WTC11 (cell line): ENCODE measurements around the gene HS6ST1. TPM values are rescaled to one million over a fixed set of nuclear protein-coding genes. Genes with fewer than 3 reads are reported as not detected.

ENCODE experiments used
- ATAC-seq: fragments of 200-7000 bp; cut with Tn5 transposase; 2 replicates; pipeline ENCODE4 v1.10.0; 2021; ENCODE audit warnings: mild to moderate bottlenecking, moderate library complexity
- CTCF ChIA-PET: fragments of 300-600 bp; sonication (Branson Sonifier 250); formaldehyde crosslinking; loops from one replicate; lab custom pipeline; 2021; ENCODE audit warnings: antibody characterized with exemption; lab: Charles Lee
- POLR2A ChIA-PET: fragments of 350-600 bp; sonication (Branson Sonifier 250); formaldehyde crosslinking; loops from one replicate; lab custom pipeline; 2021; ENCODE audit warnings: antibody characterized with exemption; lab: Charles Lee
- DNase-seq: peaks from one replicate; pipeline ENCODE4 v3.0.0; 2021; ENCODE audit warnings: low spot score
- H3K27ac Mint-ChIP-seq: 2 replicates; pipeline ENCODE4 v1.8.0; 2021; ENCODE audit warnings: mixed read lengths
- H3K27me3 Mint-ChIP-seq: 2 replicates; pipeline ENCODE4 v1.8.0; 2021; ENCODE audit warnings: low read depth, mild to moderate bottlenecking, moderate library complexity, mixed read lengths
- H3K36me3 Mint-ChIP-seq: 2 replicates; pipeline ENCODE4 v1.8.0; 2021; ENCODE audit warnings: mixed read lengths
- H3K4me1 Mint-ChIP-seq: 2 replicates; pipeline ENCODE4 v1.8.0; 2022; ENCODE audit warnings: mixed read lengths
- H3K4me3 Mint-ChIP-seq: 2 replicates; pipeline ENCODE4 v1.8.0; 2021; ENCODE audit warnings: mild to moderate bottlenecking, moderate library complexity, mixed read lengths
- H3K9me3 Mint-ChIP-seq: 2 replicates; pipeline ENCODE4 v1.8.0; 2021; ENCODE audit warnings: mixed read lengths
- AR ChIP-seq: fragments of 250-450 bp; sonication (Bioruptor Pico); IDR thresholded peaks from 2 replicates; pipeline ENCODE4 v1.9.0; 2021; ENCODE audit warnings: mild to moderate bottlenecking
- CDX4 ChIP-seq: fragments of 250-450 bp; sonication (Bioruptor Pico); IDR thresholded peaks from 2 replicates; pipeline ENCODE4 v1.9.0; 2021; ENCODE audit warnings: moderate library complexity, mild to moderate bottlenecking, inconsistent platforms, borderline replicate concordance
- ESRRA ChIP-seq: sonication (generic); formaldehyde crosslinking; IDR thresholded peaks from 2 replicates; pipeline ENCODE4 v1.8.1; 2022; ENCODE audit warnings: mild to moderate bottlenecking, missing genetic modification reagents, borderline replicate concordance
- ETV6 ChIP-seq: sonication (generic); formaldehyde crosslinking; IDR thresholded peaks from 2 replicates; pipeline ENCODE4 v1.8.1; 2022; ENCODE audit warnings: mild to moderate bottlenecking, missing genetic modification reagents
- GTF2I ChIP-seq: fragments of 250-450 bp; sonication (Bioruptor Pico); conservative IDR thresholded peaks from 2 replicates; pipeline ENCODE4 v1.4.0; 2021; ENCODE audit warnings: mild to moderate bottlenecking
- MYBL2 ChIP-seq: sonication (generic); formaldehyde crosslinking; IDR thresholded peaks from 2 replicates; pipeline ENCODE4 v1.8.1; 2023; ENCODE audit warnings: mild to moderate bottlenecking, moderate library complexity, missing genetic modification reagents
- NFATC4 ChIP-seq: fragments of 250-450 bp; sonication (Bioruptor Pico); IDR thresholded peaks from 2 replicates; pipeline ENCODE4 v1.9.0; 2021; ENCODE audit warnings: mild to moderate bottlenecking
- PREB ChIP-seq: sonication (generic); formaldehyde crosslinking; IDR thresholded peaks from 2 replicates; pipeline ENCODE4 v1.8.1; 2022; ENCODE audit warnings: mild to moderate bottlenecking, missing genetic modification reagents, moderate library complexity, borderline replicate concordance
- SOX15 ChIP-seq: fragments of 250-450 bp; sonication (Bioruptor Pico); IDR thresholded peaks from 2 replicates; pipeline ENCODE4 v1.9.0; 2021; ENCODE audit warnings: mild to moderate bottlenecking
- ZNF138 ChIP-seq: sonication (generic); formaldehyde crosslinking; conservative IDR thresholded peaks from 2 replicates; pipeline ENCODE4 v1.8.1; 2022; ENCODE audit warnings: mild to moderate bottlenecking, moderate library complexity, missing genetic modification reagents
- ZNF232 ChIP-seq: sonication (generic); formaldehyde crosslinking; IDR thresholded peaks from 2 replicates; pipeline ENCODE4 v1.8.0; 2022; ENCODE audit warnings: mild to moderate bottlenecking, missing genetic modification reagents
- ZNF263 ChIP-seq: sonication (generic); formaldehyde crosslinking; IDR thresholded peaks from 2 replicates; pipeline ENCODE4 v1.8.1; 2022; ENCODE audit warnings: low read depth, mild to moderate bottlenecking, moderate library complexity, missing genetic modification reagents
- total RNA-seq: library from RNA; stranded (reverse); gene quantifications from 3 replicates; pipeline ENCODE4 v1.2.3, GENCODE V29; 2021

The HS6ST1 gene
- total RNA-seq, 1 experiment from 2014 or later: 55.5 TPM

- POLR2A ChIA-PET: no interaction called here
- DNase-seq: no peak
- peaks cover 38% of the 10 kb centered on the region for H3K4me1 Mint-ChIP-seq
- no peak for ATAC-seq
- no peak overlapping the region for H3K27ac Mint-ChIP-seq
- CTCF ChIA-PET: no interaction called here
- 0 out of 2 replicates have a peak, but pooled peaks cover 2% of the 10 kb centered on the region for H3K36me3 Mint-ChIP-seq
- H3K4me3 Mint-ChIP-seq: no peak overlapping the region
- peak; percentile 8; the same call in 1 of the 2 replicates for TF ChIP-seq ESRRA (CRISPR knock-in tag)
- TF ChIP-seq PREB (CRISPR knock-in tag): no peak
- TF ChIP-seq GTF2I (CRISPR knock-in tag): no peak
- no peaks in the 10 kb centered on the region for H3K9me3 Mint-ChIP-seq
- no peaks in the 10 kb centered on the region for H3K27me3 Mint-ChIP-seq
These were observed 32.5 kb downstream of the HS6ST1 start for GRCh38 chr2:128286011-128286721.

GRCh38 chr2:128285329-128285931, 33.2 kb downstream of the HS6ST1 start:
- ATAC-seq: no peak
- no peak overlapping the region for H3K27ac Mint-ChIP-seq
- 0 out of 2 replicates have a peak, but pooled peaks cover 2% of the 10 kb centered on the region for H3K36me3 Mint-ChIP-seq
- no peak for DNase-seq
- H3K9me3 Mint-ChIP-seq: no peaks in the 10 kb centered on the region
- peaks cover 40% of the 10 kb centered on the region for H3K4me1 Mint-ChIP-seq
- ChIA-PET POLR2A (no interaction called here), CTCF (interaction anchor here (0.6 kb wide), 1 partner anchor 121 kb away, joined by 3 read pairs; no protein-coding TSS in a partner anchor)
- TF ChIP-seq ZNF138 (CRISPR knock-in tag): no peak
- TF ChIP-seq ESRRA (CRISPR knock-in tag): peak; percentile 16; the same call in 1 of the 2 replicates
- 0 out of 2 replicates have a peak, but pooled peaks have one; percentile 22 for TF ChIP-seq ETV6 (CRISPR knock-in tag)
- no peaks in the 10 kb centered on the region for H3K27me3 Mint-ChIP-seq
- no peak overlapping the region for H3K4me3 Mint-ChIP-seq

- H3K27me3 Mint-ChIP-seq: no peaks in the 10 kb centered on the region
- TF ChIP-seq MYBL2 (CRISPR knock-in tag) (no peak), SOX15 (no peak), ZNF232 (CRISPR knock-in tag) (no peak)
- DNase-seq (no peak), ATAC-seq (no peak)
- no peak overlapping the region for H3K4me3 Mint-ChIP-seq
- H3K27ac Mint-ChIP-seq: no peak overlapping the region
- H3K4me1 Mint-ChIP-seq: peaks cover 34% of the 10 kb centered on the region
- ChIA-PET POLR2A (no interaction called here), CTCF (interaction anchor here (0.6 kb wide), 1 partner anchor 121 kb away, joined by 3 read pairs; no protein-coding TSS in a partner anchor)
- no peaks in the 10 kb centered on the region for H3K9me3 Mint-ChIP-seq
- 0 out of 2 replicates have a peak, but pooled peaks cover 2% of the 10 kb centered on the region for H3K36me3 Mint-ChIP-seq
These were observed 33.8 kb downstream of the HS6ST1 start for GRCh38 chr2:128284841-128285240.

GRCh38 chr2:128284037-128284441, 34.6 kb downstream of the HS6ST1 start:
- ATAC-seq (no peak), DNase-seq (no peak)
- H3K9me3 Mint-ChIP-seq: no peaks in the 10 kb centered on the region
- ChIA-PET CTCF (interaction anchor here (0.6 to 1.8 kb wide), 2 partner anchors 22 to 113 kb away, joined by 3 to 5 read pairs; no protein-coding TSS in a partner anchor), POLR2A (no interaction called here)
- 0 out of 2 replicates have a peak, but pooled peaks cover 2% of the 10 kb centered on the region for H3K36me3 Mint-ChIP-seq
- no peak overlapping the region for H3K4me3 Mint-ChIP-seq
- TF ChIP-seq ZNF263 (CRISPR knock-in tag) (no peak), NFATC4 (CRISPR knock-in tag) (no peak), ETV6 (CRISPR knock-in tag) (no peak)
- H3K27me3 Mint-ChIP-seq: no peaks in the 10 kb centered on the region
- 0 out of 2 replicates have a peak overlapping the region, but pooled peaks have one; percentile 45 for H3K27ac Mint-ChIP-seq
- H3K4me1 Mint-ChIP-seq: peaks cover 26% of the 10 kb centered on the region

GRCh38 chr2:128282976-128283810, 35.5 kb downstream of the HS6ST1 start:
- Mint-ChIP-seq H3K4me1 (peaks cover 17% of the 10 kb centered on the region), H3K27ac (peak overlapping the region; percentile 68; the same call in 1 of the 2 replicates), H3K36me3 (0 out of 2 replicates have a peak, but pooled peaks cover 1% of the 10 kb centered on the region), H3K4me3 (no peak overlapping the region), H3K9me3 (no peaks in the 10 kb centered on the region), H3K27me3 (no peaks in the 10 kb centered on the region)
- DNase-seq (no peak), ATAC-seq (no peak)
- ChIA-PET POLR2A (no interaction called here), CTCF (interaction anchor here (1.5 to 1.8 kb wide), 2 partner anchors 23 to 220 kb away, joined by 4 to 5 read pairs; no protein-coding TSS in a partner anchor)
- TF ChIP-seq CDX4 (CRISPR knock-in tag): no peak
- TF ChIP-seq AR (CRISPR knock-in tag): no peak
